ENCODE data around the gene SPACA6.

The SPACA6 gene

DNA sequence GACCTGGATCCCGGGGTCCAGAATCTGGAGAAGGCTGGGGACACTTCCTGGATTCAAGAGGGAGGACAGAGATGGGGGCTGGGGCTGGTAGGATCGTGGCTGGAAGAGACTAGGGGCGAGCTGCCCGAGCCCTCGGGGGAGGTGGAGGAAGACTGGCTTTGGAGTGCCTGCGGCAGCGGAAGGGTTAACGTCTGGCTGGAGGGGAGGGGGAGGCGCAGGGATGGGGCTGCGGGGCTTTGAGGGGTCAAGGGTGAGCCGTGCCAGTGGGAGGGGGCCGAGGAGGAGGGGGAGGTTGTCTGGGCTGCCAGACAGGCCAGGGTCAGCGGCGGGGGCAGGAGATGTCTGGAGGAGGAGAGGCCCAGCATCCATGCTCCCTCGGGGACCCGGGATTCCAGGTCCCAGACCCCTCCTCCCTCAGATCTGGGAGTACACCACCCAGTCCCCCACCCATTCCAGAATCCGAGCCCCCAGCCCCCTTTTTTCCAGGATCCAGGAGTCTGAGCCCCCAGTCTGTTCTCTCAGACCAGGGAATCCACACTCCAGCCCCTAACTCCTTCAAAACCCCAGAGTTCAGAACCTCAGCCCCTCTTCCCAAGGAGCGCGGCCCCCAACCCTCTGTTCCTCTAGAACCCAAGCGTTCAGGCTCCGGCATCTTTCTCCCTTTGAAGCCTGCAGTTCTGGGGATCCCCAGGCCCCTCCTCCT is 3.2 kb upstream of the SPACA6 start:
- DNase-seq, result no peak

DNA sequence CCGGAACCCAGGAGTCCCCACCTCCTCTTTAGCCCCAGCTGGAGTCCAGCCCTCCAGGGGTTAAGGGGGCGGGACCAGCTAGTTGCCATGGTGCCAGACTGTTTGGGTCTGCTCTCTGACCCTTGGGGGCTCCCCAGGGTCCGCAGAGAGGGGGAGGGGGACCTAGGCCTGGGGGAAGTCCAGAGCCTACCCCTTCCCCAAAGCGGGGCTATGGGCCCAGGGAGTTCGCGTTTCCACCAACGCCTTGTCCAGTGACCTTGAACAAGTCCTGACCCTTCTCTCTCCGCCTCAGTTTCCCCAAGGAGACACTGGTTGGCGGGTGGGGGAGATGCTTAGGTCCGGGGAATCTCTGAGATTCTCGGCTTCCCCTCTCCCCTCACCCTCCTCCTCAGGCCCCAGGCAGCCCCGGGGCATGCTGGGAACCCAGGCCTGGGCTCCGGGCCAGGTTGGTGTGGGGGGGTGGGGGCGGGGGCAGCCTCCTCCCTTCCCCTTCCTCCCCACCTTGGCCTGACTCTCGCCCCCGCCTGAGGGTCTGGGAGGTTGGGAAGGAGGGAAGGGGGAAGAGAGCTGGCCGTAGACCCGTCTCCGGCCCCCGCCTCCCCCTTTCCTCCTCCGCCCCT is 2.6 kb upstream of the SPACA6 start:
- peak; percentile 64 to 65 for DNase-seq

DNA sequence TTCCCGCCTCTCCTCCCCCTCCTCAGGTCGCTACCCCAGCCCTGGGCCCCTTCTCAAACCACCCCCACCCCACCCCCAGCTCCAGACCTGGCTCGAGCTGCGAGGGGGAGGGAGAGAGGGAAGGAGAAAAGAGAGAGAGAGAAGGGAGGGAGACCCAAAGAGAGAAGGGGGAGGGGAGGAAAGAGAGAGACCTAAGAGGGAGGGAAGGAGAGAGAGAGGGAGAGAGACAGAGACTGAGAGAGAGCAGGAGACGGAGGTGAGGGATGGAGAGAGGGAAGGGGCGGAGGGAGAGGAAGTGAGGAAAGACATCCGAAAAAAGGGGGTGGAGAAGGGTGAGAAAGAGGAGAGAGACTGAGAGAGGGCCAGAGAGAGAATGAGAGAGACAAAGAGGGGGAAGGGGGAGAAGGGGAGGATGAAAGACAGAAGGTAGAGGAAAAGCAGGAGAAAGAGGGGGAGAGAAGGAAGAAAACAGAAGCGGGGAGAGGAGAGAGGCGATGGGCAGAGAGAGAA is 2.0 kb upstream of the SPACA6 start:
- no peak for DNase-seq

DNA sequence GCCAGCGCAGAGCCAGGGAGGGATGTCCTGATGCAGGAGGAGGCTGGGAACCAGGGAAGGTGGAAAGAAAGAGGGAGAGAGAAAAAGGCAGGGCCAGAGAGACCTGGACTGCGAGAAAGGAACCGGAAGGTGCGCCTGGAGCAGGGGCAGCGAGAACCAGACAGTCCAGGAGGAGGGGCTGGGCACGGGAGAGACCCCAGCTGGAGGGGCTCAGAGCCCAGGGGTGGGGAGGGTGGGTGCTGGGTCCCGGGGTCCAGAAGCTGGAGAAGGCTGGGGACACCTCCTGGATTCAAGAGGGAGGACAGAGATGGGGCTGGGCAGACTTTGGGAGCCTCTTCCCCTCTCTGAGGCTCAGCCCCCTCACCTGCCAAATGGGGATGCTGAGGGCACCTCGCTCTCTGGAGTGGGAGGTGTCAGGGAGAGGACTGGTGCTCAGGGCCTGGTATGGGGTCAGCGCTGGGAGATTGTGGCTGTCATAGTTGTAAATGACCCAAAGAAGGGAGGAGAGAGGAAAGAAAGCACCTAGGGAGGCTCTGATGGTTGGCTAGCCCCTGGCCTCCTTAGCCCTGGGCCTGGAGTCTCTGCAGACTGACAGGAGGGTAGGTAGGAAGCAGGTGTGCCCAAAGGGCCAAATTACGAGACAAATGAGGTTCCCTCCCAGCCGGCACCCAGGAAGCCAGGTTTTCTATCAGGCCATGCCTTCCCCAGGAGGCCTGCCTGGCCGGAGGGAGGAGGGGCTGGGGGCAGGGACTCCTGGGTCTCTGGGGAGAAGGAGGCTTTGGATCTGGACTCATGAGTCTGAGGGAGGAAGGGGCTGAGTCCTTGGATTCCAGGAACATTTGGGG is 1.3 kb upstream of the SPACA6 start:
- DNase-seq, result no peak

DNA sequence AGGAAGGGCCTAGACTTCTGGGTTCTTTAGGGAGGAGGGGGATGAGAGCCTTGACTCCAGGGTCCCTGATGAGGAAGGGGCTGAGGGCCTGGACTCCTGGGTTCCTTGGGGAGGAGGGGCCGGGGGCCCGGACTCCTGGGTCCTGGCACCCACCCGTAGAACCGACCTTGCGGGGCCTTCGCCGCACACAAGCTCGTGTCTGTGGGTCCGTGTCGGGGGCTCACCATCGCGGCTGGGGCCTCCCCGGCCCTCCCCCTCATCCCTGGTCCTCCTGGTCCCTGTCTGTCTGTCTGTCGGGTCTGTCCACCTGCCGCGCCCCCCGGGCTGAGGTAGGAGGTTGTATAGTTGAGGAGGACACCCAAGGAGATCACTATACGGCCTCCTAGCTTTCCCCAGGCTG is 662 bp upstream of the SPACA6 start:
- DNase-seq, result no peak

DNA sequence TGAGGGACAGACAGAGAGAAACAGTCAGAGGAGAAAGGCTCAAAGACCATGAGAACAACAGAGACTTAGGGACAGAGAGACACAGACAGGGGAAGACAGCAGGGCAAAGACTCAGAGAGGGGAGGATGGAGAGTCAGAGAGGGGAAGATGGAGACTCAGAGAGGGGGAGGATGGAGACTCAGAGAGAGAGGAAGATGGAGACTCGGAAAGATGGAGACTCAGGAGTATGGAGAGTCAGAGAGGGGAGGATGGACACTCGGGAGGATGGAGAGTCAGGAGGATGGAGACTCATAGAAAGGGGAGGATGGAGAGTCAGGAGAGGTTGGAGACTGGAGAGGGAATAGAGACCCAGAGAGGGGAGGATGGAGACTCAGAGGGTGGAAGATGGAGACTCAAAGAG is 689 bp downstream of the SPACA6 start:
- no peak for DNase-seq

DNA sequence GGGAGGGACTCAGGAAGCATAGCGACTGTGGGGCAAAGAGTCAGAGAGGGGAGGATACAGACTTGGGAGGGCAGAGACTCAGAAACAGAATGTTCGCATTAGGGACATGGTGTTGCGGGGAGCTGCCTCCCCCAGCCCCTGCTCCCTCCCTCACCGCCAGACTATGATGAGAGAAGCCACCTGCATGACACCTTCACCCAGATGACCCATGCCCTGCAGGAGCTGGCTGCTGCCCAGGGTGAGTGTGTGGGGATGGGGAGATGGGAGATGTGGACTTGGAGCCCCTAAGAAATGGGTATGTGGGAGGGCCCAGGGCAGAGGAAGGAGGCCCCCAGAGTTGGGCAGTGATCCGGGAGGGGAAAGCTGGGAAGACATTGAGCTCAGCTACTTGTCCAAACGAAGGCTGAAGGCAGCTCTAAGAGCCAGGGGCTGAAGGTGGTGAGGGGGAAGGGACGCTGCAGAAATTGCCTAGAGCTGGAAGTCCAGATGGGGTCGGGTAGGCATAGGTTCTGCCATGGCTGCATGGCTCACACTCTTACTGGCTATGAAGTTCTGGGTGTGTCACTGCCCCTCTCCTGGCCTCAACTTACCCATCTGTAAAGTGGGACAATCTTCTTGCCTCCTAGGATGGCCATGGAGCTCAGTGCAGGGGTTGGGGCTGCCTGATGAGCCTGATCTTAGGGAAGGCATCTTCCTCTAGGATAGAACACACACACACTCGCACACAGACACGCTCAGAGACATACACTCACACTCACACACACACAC is 1.4 kb downstream of the SPACA6 start:
- DNase-seq, result no peak

DNA sequence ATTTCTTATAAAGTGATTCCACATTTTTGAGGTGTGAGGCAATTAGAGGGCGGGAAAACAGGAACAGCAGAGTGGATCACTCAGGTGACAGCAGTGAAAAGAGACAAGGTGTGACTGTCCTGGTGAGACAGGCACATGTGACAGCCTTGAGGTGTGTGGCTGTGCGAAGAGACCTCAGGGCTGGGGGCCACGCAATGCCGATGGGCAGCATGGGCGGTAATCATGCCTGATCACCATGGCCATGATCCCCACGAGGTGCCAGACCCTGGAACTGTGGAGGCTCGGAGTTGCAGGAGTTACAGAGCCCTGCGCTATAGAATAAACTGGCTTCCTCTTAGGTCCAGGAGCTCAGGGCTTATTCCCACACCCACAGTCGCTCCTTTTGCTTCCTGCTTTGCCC is 2.0 kb downstream of the SPACA6 start:
- no peak for DNase-seq

DNA sequence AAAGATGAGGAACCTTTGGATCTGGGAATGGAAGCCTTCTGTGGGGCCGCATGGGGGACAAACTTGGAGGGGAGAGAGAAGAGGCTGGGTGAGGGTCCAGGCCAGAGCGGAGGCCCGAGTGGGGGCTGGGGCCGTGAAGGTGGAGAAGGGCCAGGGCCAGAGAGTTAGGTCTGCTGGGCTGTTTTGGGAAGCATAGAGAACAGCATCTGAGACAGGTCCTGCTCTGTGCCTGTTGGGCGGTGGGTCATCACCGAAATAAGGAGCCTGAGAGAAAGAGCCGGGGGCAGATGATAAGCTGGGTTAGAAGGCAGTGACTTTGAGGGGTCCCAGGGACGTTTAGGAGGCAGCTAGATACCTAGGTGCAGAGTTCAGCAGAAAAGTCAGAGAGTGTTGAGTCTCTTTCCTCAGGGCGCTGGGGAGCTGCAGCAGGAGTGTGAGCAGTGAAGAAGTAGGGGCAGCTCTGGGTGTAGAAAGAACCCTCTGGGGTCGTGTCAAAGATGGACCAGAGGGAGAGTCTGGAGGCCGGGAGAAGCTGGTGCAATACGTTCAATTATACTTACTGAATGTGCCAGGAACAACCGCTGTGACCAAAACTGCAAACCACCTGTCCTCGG is 2.7 kb downstream of the SPACA6 start:
- no peak for DNase-seq

DNA sequence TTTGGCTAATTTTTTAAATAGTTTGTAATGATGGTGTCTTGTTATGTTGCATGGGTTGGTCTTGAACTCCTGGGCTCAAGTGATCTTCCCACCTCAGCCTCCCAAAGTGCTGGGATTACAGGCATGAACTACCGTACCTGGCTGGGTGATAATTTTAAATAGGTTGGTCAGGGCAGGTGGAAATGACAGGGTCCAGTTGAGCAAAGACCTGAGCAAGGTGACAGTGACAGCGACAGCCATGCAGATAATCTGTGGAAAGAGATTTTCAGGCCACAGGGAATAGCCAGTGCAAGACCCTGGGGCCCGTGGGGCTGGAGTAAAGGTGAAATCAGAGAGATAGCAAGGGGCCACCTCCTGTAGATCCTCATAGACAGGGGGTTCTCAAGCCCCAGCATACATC is 3.5 kb downstream of the SPACA6 start:
- DNase-seq, result no peak

DNA sequence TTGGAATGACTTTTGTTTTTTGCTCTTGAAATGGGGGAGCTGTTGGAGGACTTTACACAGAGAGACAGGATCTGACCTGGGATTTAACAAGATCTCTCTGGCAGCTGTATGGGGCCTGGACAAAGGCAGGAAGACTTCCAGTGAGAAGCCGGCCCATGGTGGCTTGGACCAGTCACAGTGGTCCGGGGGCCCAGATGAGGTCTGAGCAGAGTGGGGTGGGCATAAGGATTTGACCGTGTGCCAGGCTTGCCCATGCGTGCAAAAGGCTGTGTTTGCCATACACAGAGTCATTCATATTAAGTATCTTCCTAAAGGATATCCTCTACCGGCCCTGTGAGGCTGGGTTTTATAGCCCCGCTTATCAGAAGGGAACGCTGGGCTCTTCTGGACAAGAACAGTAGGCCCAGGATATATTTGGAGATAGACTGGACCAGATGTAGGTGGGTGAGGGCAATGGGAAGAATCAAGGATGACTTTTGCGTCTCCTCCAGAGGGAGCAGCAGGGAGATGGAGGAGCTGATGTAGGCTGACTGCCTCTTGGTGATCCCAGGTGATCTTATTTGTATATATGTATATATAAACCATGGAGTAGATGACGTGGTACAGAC is 4.1 kb downstream of the SPACA6 start:
- no peak for DNase-seq

DNA sequence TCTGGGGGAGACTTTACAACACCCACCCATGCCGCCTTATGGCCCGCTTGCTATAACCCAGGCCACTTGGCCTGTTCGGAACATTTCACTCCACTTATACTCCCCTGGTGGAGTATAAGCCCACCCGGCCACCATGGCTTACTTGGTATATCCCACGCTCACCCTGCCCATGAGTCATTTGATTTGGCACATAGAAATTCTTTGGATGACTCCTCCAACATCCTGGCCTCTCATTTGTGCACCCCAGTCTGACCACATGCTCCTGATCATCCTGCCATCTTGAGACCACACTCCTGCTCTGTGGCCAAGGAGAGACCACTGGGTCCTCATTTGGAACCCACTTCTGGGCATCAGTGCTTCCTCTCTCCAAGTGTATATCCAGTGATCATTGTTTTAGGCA is 5.2 kb downstream of the SPACA6 start:
- DNase-seq, result no peak

DNA sequence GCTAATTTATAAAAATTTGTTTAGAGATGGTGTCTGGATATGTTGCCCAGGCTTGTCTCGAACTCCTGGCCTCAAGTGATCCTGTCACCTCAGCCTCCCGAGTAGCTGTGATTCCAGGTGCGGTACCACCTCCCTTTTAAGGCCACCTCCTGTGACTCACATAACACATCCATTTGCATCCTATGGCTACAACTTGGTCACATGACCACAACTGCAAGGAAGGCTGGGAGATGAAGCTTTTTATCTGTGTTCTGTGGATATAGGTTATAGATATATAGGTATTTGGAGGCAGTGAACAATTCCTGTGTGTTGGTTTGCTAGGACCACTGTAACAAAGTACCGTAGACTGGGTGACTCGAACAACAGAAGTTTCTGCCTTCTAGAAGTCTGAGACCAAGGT is 6.0 kb downstream of the SPACA6 start:
- DNase-seq, result no peak

DNA sequence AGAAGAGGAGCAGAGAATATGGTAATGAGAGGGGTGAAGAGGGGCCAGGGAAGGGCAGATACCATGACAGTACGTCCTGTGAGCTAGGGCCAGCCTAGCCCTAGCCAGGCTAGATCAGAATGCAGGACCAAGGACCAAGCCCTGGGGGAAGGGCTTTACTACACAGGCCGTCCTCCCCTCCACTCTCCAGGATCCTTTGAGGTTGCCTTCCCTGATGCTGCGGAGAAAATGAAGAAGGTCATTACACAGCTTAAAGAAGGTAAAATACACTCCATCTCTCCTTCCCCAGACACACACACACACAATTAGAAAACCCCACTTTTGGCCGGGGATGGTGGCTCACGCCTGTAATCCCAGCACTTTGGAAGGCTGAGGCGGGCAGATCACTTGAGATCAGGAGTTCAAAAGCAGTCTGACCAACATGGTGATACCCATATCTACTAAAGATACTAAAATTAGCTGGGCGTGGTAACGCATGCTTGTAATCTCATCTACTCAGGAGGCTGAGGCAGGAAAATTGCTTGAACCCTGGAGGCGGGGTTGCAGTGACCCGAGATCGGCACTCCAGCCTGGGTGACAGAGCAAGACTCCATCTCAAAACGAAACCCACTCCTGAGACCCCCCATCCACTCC is 8.5 kb downstream of the SPACA6 start:
- DNase-seq, result no peak

DNA sequence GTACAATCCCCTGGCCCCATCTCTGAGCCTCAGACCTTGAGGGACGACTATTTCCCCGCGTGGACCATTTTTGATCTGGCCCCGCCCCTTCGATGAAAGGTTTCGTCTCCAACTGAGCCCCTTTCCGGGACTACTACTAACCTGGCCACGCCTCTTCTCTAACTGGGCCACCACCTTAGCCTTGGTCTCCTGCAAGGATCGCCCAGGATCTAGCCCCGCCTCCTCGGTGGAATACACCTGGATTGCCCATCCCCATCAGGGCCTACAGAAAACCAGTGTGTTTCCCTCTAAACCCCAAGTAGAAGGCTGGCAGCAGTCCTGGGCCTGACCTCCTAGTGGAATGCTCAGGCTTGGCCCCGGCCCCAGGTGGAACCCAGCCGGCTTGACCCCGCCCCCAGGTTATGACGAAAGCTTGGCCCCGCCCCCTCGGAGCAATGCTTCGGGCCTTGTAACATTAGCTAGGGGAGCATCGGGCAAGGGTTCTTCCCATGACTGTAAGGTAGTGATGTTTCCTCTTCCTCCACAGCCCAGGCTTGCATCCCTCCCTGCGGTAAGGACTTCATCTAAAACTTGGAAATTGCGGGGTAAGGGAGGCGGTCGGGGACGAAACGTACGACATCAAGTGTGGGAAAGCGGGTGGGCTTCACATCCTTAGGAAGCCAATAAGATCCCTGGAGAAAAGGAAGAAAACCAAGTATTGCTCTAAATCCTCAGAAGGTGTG is 9.1 kb downstream of the SPACA6 start:
- DNase-seq, result peak; percentile 41 to 46

DNA sequence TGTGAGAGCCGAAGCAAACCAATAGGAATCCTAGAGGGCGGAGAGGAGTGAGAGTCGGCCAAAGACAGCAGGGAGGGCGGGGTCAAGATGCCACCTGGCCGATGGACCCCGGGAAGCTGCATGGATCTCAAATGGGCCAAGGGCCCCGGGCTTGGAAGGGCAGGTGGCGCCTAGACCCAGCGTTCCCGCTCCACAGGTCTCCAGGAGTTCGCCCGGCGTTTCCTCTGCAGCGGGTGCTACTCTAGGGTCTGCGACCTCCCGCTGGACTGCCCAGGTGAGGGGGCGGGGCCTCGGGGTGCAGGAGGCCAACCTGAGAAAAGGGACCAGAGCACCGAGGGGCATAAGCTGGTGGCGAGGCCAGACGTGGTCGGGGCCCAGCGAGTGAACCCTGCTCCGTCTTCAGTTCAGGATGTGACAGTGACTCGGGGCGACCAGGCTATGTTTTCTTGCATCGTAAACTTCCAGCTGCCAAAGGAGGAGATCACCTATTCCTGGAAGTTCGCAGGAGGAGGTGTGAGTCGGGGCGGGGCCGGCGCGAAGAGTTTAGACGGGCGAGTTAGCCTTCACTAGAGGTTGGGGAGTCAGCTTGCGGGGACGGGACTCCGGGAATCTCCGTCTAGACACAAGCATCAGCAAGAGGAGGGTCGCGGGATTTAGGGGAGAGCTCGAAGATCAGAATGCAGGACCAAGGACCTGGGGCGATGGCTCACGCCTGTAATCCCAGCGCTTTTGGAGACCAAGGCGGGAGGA is 9.9 kb downstream of the SPACA6 start:
- DNase-seq, result no peak

DNA sequence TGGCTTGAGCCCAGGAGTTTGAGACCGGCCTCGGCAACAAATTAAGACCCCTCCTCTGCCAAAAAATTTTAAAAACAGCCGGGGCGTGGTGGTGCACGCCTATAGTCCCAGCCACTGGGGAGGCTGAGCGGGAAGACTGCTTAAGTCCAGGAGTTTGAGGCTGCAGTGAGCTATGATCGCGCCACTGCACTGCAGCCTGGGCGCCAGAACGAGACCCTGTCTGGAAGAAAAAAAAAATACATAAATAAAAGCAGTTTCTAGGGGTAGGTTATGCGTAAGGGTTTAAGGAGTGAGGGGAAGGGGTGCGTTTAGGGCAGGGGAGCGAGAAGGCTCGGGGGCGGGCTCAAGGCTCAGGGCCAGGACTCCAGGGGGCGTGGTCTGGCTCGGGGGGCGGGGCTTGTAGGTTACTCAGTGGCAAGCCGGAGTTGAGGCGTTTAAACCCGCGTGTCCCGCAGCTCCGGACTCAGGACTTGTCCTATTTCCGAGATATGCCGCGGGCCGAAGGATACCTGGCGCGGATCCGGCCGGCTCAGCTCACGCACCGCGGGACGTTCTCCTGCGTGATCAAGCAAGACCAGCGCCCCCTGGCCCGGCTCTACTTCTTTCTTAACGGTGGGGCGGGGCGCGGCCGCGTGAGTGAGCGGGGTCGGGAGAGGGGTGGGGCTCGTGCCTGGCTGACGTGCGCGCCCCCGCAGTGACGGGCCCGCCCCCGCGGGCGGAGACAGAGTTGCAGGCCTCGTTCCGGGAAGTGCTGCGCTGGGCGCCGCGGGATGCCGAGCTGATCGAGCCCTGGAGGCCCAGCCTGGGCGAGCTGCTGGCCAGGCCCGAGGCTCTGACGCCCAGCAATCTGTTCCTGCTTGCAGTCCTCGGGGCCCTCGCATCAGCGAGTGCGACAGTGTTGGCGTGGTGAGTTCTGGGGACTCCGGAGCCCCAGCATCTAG is 10.7 kb downstream of the SPACA6 start:
- DNase-seq, result peak; percentile 97

DNA sequence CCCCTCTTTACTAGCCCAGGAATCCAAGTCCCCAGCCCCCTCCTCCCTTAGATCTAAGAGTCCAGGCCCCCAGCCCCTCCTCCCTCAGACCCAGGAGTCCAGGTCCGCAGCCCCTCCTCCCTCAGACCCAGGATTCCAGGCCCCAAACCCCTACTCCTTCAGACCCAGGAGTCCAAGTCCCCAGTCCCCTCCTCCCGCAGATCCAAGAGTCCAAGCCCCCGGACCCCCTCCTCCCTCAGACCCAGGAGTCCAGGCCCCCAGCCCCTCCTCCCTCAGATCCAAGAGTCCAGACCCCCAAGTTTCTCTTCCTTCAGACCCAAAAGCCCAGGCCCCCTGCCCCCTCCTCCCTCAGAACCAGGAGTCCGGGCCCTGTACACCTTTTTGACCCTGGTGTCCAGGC is 11.5 kb downstream of the SPACA6 start:
- DNase-seq, result no peak

DNA sequence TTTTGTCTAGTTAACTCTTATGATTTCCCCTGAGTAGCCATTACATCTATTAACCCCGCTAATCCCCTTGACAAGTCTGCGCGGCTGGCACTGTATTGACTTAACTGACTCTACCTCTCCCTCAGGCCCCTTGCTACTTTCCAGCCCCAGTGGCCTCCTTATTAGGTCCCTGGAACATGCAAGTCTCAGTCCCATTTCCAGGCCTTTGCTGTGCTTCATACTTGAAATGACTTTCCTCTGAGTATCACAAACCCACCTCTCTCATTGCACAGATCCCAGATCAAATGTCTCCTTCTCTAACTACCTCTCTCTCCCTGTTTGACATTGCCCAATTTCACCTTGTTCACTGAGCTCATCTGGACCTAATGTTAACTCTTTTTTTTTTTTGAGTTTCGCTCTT is 13.2 kb downstream of the SPACA6 start:
- no peak for DNase-seq
